Muscle layer of duodenum (tissue), 2 donors: ENCODE measurements around the gene ERBIN.
A peak's percentile ranks its signal among the peaks of the same experiment; 100 is the strongest.

Experiments used
- H3K27ac ChIP-seq: one replicate; pipeline ENCODE4 v1.7.0; 2013; ENCODE audit warnings: mild to moderate bottlenecking, low read length
- H3K27me3 ChIP-seq: one replicate; pipeline ENCODE4 v1.7.0; 2013; ENCODE audit warnings: low read depth, mild to moderate bottlenecking, control low read depth, low read length
- H3K36me3 ChIP-seq, 2 donors: one replicate each; pipeline ENCODE4 v1.7.0; 2013; ENCODE audit warnings: low read length in 2 of 2, control low read depth in 1 of 2, mild to moderate bottlenecking in 1 of 2; ENCODE audit not compliant: insufficient read depth in 2 of 2, control insufficient read depth in 1 of 2
- H3K4me1 ChIP-seq, 2 donors: one replicate each; pipeline ENCODE4 v1.7.0; 2013; ENCODE audit warnings: low read length in 2 of 2, mild to moderate bottlenecking in 2 of 2, control low read depth in 1 of 2, moderate library complexity in 1 of 2; ENCODE audit not compliant: insufficient read depth in 2 of 2, control insufficient read depth in 1 of 2
- H3K4me3 ChIP-seq, 2 donors: one replicate each; pipeline ENCODE4 v1.7.0; 2013; ENCODE audit warnings: low read length in 2 of 2, low read depth in 1 of 2, mild to moderate bottlenecking in 1 of 2
- H3K9me3 ChIP-seq, 2 donors: one replicate each; pipeline ENCODE4 v1.7.0; 2013; ENCODE audit warnings: low read length in 2 of 2, control low read depth in 1 of 2, mild to moderate bottlenecking in 1 of 2; ENCODE audit not compliant: control insufficient read depth in 1 of 2
- donor health status: healthy.

Gene ERBIN

GRCh38 chr5:65916636-65917035, 9.7 kb upstream of the ERBIN start:
- H3K27me3 ChIP-seq, result no peaks in the 10 kb centered on the region
- H3K4me3 ChIP-seq, result no peak overlapping the region
- H3K9me3 ChIP-seq, result no peaks in the 10 kb centered on the region
- H3K4me1 ChIP-seq, result peaks cover 0 to 18% of the 10 kb centered on the region in 2 donors
- H3K27ac ChIP-seq, result no peak overlapping the region
- no peaks in the 10 kb centered on the region for H3K36me3 ChIP-seq

- no peaks in the 10 kb centered on the region for H3K36me3 ChIP-seq
- H3K9me3 ChIP-seq, result no peaks in the 10 kb centered on the region
- no peak overlapping the region for H3K27ac ChIP-seq
- peaks cover 0 to 16% of the 10 kb centered on the region in 2 donors for H3K4me1 ChIP-seq
- H3K27me3 ChIP-seq, result no peaks in the 10 kb centered on the region
- no peak overlapping the region for H3K4me3 ChIP-seq
Observed at GRCh38 chr5:65919773-65920172, 6.6 kb upstream of the ERBIN start.

GRCh38 chr5:65923339-65923738, 3.0 kb upstream of the ERBIN start:
- Histone ChIP-seq H3K27me3 (no peaks in the 10 kb centered on the region), H3K4me3 (no peak overlapping the region), H3K27ac (no peak overlapping the region), H3K9me3 (no peaks in the 10 kb centered on the region), H3K36me3 (peaks cover 0 to 10% of the 10 kb centered on the region in 2 donors), H3K4me1 (peaks cover 0 to 10% of the 10 kb centered on the region in 2 donors)

- H3K36me3 ChIP-seq, result peaks cover 0 to 10% of the 10 kb centered on the region in 2 donors
Observed at GRCh38 chr5:65924366-65925043, 1.9 kb upstream of the ERBIN start.

GRCh38 chr5:65925044-65925600, 1.3 kb upstream of the ERBIN start:
- Histone ChIP-seq H3K27ac (peak overlapping the region; percentile 68), H3K4me3 (peak overlapping the region; percentile 69 to 89), H3K27me3 (no peaks in the 10 kb centered on the region), H3K4me1 (peaks cover 3 to 17% of the 10 kb centered on the region in 2 donors), H3K9me3 (no peaks in the 10 kb centered on the region), H3K36me3 (peaks cover 0 to 10% of the 10 kb centered on the region in 2 donors)

More at GRCh38 chr5:65924366-65925043, 1.9 kb upstream of the ERBIN start:
- peak overlapping the region; percentile 69 to 89 for H3K4me3 ChIP-seq
- H3K4me1 ChIP-seq, result peaks cover 3 to 17% of the 10 kb centered on the region in 2 donors
- H3K9me3 ChIP-seq, result no peaks in the 10 kb centered on the region
- H3K27ac ChIP-seq, result peak overlapping the region; percentile 68
- H3K27me3 ChIP-seq, result no peaks in the 10 kb centered on the region

GRCh38 chr5:65925601-65926275, 637 bp upstream of the ERBIN start:
- peak overlapping the region; percentile 98 for H3K27ac ChIP-seq

GRCh38 chr5:65926893-65927292, 518 bp downstream of the ERBIN start:
- Histone ChIP-seq H3K4me1 (peaks cover 3 to 17% of the 10 kb centered on the region in 2 donors), H3K27ac (peak overlapping the region; percentile 98), H3K27me3 (no peaks in the 10 kb centered on the region), H3K36me3 (peaks cover 0 to 10% of the 10 kb centered on the region in 2 donors), H3K4me3 (peak overlapping the region; percentile 73 to 89), H3K9me3 (no peaks in the 10 kb centered on the region)

More at GRCh38 chr5:65925601-65926275, 637 bp upstream of the ERBIN start:
- peak overlapping the region; percentile 73 to 89 for H3K4me3 ChIP-seq
- H3K4me1 ChIP-seq, result peaks cover 3 to 17% of the 10 kb centered on the region in 2 donors
- H3K9me3 ChIP-seq, result no peaks in the 10 kb centered on the region
- peaks cover 0 to 10% of the 10 kb centered on the region in 2 donors for H3K36me3 ChIP-seq
- no peaks in the 10 kb centered on the region for H3K27me3 ChIP-seq

GRCh38 chr5:65927503-65928321, 1.3 kb downstream of the ERBIN start:
- Histone ChIP-seq H3K9me3 (no peaks in the 10 kb centered on the region), H3K27me3 (no peaks in the 10 kb centered on the region), H3K27ac (peak overlapping the region; percentile 98), H3K4me3 (peak overlapping the region; percentile 73 to 89), H3K36me3 (peaks cover 0 to 10% of the 10 kb centered on the region in 2 donors), H3K4me1 (peaks cover 3 to 17% of the 10 kb centered on the region in 2 donors)

GRCh38 chr5:65928322-65928752, 2.0 kb downstream of the ERBIN start:
- Histone ChIP-seq H3K27ac (peak overlapping the region; percentile 98), H3K4me1 (peaks cover 3 to 17% of the 10 kb centered on the region in 2 donors), H3K36me3 (peaks cover 0 to 10% of the 10 kb centered on the region in 2 donors), H3K9me3 (no peaks in the 10 kb centered on the region), H3K4me3 (peak overlapping the region; percentile 73 to 89), H3K27me3 (no peaks in the 10 kb centered on the region)

GRCh38 chr5:65928860-65929259, 2.5 kb downstream of the ERBIN start:
- H3K4me1 ChIP-seq, result peaks cover 3 to 13% of the 10 kb centered on the region in 2 donors
- H3K4me3 ChIP-seq, result peak overlapping the region; percentile 73 to 89
- no peaks in the 10 kb centered on the region for H3K9me3 ChIP-seq
- peak overlapping the region; percentile 98 for H3K27ac ChIP-seq
- H3K27me3 ChIP-seq, result no peaks in the 10 kb centered on the region
- H3K36me3 ChIP-seq, result peaks cover 0 to 10% of the 10 kb centered on the region in 2 donors
